ENCODE measurements around the gene SSR4.

SSR4 gene

GRCh38 chrX:153845842-153846241 is 51.4 kb downstream of the SSR4 start:
- no peak for TF ChIP-seq CTCF (IDR thresholded peaks at IDR 0.05; ENCODE audit: low read depth, low read length)
- H3K4me3 ChIP-seq (replicated peaks in 1 of 2; ENCODE audit: low read depth in 2 of 2, low read length in 2 of 2) = no peak overlapping the region
- DNase-seq (ENCODE audit: low read depth in 2 of 2) = peak; percentile 3 to 6

All from cardiac fibroblast (primary cell).